Parathyroid adenoma (tissue), 2 donors: ENCODE results near the gene FLII.
A peak's percentile ranks its signal among the peaks of the same experiment; 100 is the strongest.

ENCODE experiments used
- H2AFZ ChIP-seq: fragments of 300-600 bp; sonication (generic); one replicate; pipeline ENCODE4 v1.7.0; 2017; ENCODE audit warnings: antibody characterized with exemption, mild to moderate bottlenecking
- H3K27ac ChIP-seq: fragments of 300-600 bp; sonication (generic); one replicate; pipeline ENCODE4 v1.7.0; 2017
- H3K27me3 ChIP-seq: fragments of 300-600 bp; sonication (generic); one replicate; pipeline ENCODE4 v1.7.0; 2017; ENCODE audit warnings: low read length; ENCODE audit not compliant: control insufficient read depth, insufficient read depth
- H3K36me3 ChIP-seq: fragments of 300-600 bp; sonication (generic); one replicate; pipeline ENCODE4 v1.7.0; 2017; ENCODE audit warnings: low read length; ENCODE audit not compliant: control insufficient read depth, insufficient read depth
- H3K4me1 ChIP-seq: fragments of 300-600 bp; sonication (generic); one replicate; pipeline ENCODE4 v1.7.0; 2017; ENCODE audit warnings: control low read depth
- H3K4me2 ChIP-seq: fragments of 300-600 bp; sonication (generic); one replicate; pipeline ENCODE4 v1.7.0; 2017; ENCODE audit warnings: low read length
- H3K4me3 ChIP-seq: fragments of 300-600 bp; sonication (generic); one replicate; pipeline ENCODE4 v1.7.0; 2017; ENCODE audit warnings: low read depth, low read length
- H3K79me2 ChIP-seq: fragments of 300-600 bp; sonication (generic); one replicate; pipeline ENCODE4 v1.7.0; 2017; ENCODE audit warnings: control low read depth
- H3K9ac ChIP-seq: fragments of 300-600 bp; sonication (generic); one replicate; pipeline ENCODE4 v1.7.0; 2017; ENCODE audit warnings: mild to moderate bottlenecking
- H3K9me3 ChIP-seq: fragments of 300-600 bp; sonication (generic); one replicate; pipeline ENCODE4 v1.7.0; 2017; ENCODE audit warnings: low read length; ENCODE audit not compliant: control insufficient read depth
- TF ChIP-seq, protein P1 (sequence below): fragments of 300-600 bp; sonication (generic); IDR thresholded peaks from one replicate; pipeline ENCODE4 v1.7.0; 2017; ENCODE audit warnings: antibody characterized with exemption, mild to moderate bottlenecking
- donor health status: primary hyperparathyroidism.

FLII gene

DNA sequence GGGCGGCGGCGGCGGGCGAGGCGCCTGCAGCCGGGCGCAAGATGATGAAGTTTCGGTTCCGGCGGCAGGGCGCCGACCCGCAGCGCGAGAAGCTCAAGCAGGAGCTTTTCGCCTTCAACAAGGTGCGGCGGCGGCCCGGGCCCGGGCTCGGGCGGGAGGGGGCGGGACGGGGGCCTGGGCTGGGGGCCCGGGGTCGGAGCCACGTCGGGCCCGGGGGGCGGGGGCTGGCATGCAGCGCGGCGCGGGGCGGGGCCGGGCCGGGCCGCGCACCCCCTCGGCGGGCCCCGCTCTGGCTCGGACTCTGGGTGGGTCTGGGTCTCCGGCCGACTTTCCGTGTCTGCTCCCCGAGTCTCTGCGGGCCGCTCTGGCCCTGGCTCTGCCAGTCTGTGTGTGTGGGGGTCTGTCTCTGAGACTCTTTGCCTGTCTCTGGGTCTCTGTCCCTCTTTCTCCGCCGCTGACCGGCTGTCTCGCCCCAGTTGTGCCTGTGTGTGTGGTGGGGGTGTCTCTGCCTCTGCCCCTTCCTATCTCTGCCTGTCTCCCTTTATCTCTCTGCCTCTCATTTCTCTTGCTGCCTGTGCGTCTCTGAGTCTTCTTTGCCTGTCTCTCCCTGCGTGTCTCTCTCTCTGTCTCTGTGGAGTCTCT, 32.8 kb downstream of the FLII start:
- H2AFZ ChIP-seq = peak overlapping the region; percentile 77
- H3K36me3 ChIP-seq = no peaks in the 10 kb centered on the region
- H3K27ac ChIP-seq = no peak overlapping the region
- H3K4me1 ChIP-seq = peaks cover 4% of the 10 kb centered on the region
- no peaks in the 10 kb centered on the region for H3K79me2 ChIP-seq
- TF ChIP-seq, protein P1, sequence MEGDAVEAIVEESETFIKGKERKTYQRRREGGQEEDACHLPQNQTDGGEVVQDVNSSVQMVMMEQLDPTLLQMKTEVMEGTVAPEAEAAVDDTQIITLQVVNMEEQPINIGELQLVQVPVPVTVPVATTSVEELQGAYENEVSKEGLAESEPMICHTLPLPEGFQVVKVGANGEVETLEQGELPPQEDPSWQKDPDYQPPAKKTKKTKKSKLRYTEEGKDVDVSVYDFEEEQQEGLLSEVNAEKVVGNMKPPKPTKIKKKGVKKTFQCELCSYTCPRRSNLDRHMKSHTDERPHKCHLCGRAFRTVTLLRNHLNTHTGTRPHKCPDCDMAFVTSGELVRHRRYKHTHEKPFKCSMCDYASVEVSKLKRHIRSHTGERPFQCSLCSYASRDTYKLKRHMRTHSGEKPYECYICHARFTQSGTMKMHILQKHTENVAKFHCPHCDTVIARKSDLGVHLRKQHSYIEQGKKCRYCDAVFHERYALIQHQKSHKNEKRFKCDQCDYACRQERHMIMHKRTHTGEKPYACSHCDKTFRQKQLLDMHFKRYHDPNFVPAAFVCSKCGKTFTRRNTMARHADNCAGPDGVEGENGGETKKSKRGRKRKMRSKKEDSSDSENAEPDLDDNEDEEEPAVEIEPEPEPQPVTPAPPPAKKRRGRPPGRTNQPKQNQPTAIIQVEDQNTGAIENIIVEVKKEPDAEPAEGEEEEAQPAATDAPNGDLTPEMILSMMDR = no peak
- no peak overlapping the region for H3K9ac ChIP-seq
- H3K4me3 ChIP-seq = peak overlapping the region; percentile 65
- H3K4me2 ChIP-seq = peak overlapping the region; percentile 91
- no peaks in the 10 kb centered on the region for H3K27me3 ChIP-seq
- no peaks in the 10 kb centered on the region for H3K9me3 ChIP-seq

DNA sequence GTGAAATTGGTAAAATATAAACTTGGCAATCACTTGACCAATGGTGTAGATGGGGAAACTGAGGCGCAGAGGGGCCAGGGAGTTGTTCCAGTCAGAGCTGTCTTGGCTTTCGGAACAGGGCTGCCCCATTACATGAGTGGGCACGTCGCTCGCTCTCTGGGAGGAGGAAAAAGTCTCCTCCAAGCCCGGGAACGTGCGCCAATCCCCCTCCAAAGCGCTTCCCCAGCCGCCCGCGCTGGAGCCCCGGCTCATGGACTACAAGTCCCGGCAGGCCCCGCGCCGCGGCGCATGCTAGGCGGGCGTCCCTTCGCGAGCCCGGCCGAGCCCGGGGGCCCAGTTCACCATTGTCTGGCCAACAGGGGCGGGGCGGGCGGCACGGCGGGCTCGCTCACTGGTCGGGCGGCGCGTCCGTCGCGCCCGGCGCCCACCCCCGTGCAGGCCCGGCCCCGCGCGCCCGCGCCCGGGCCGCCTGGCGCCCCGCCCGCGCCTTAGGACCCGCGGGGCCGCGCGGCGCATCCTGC, 33.4 kb downstream of the FLII start, which contains the start of gene LLGL1:
Gene LLGL1 (plus strand): TSS at position 515 of the 521 bp plus-strand sequence. CDS start 48 bp downstream, outside the sequence.
- H3K4me1 ChIP-seq = peaks cover 4% of the 10 kb centered on the region
- peak within 1 kb of the TSS; percentile 27 for H3K27ac ChIP-seq
- H3K27me3 ChIP-seq = no peaks in the 10 kb centered on the region
- H3K79me2 ChIP-seq = no peaks in the 10 kb centered on the region
- H3K4me3 ChIP-seq = peak within 1 kb of the TSS; percentile 65
- H3K4me2 ChIP-seq = peak within 1 kb of the TSS; percentile 91
- no peaks in the 10 kb centered on the region for H3K9me3 ChIP-seq
- peak within 1 kb of the TSS; percentile 99 for H2AFZ ChIP-seq
- no peak within 1 kb of the TSS for H3K9ac ChIP-seq
- H3K36me3 ChIP-seq = no peaks in the 10 kb centered on the region
- TF ChIP-seq, protein P1 = no peak

DNA sequence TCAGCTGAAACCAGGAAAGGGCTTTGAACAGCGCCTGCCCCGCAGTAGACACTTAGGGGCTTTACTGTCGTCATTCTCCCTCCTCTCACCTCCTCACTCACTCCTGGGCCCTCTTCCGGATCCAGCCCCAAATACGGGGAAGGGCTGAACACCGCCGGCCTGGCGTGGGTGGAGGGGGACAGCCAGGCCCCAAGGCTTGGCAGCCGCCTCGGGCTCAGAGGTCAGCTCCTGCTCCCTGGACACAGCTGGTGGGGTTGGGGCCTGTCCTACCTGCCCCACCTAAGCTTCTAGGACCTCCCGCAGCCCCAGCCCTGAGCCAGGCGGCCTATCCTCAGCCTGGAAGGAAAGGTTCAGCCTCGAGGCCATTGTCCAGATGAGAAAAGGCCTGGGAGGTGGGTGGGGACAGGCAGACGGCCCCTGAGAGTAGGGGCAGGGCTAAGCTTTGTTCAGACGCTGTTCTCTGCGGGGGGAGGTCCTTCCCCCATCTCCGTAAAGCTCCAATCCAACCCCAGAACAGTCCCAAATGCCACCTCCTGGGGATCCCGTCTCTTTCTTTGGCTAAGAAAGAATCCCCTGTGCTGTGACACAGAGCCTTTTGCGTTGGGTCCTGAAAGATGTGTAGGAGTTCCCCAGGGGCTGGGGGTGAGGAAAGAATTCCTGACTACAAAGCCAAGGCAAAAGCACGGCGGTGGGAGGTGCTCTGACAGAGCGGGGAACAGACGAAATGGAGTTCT, 34.0 kb downstream of the FLII start:
- H3K27me3 ChIP-seq = no peaks in the 10 kb centered on the region
- no peaks in the 10 kb centered on the region for H3K9me3 ChIP-seq
- H2AFZ ChIP-seq = peak overlapping the region; percentile 99
- peak overlapping the region; percentile 75 for H3K4me2 ChIP-seq
- TF ChIP-seq, protein P1 = no peak
- no peaks in the 10 kb centered on the region for H3K36me3 ChIP-seq
- H3K4me1 ChIP-seq = peaks cover 4% of the 10 kb centered on the region
- peak overlapping the region; percentile 39 for H3K4me3 ChIP-seq
- peak overlapping the region; percentile 27 for H3K27ac ChIP-seq
- H3K9ac ChIP-seq = no peak overlapping the region
- H3K79me2 ChIP-seq = no peaks in the 10 kb centered on the region

DNA sequence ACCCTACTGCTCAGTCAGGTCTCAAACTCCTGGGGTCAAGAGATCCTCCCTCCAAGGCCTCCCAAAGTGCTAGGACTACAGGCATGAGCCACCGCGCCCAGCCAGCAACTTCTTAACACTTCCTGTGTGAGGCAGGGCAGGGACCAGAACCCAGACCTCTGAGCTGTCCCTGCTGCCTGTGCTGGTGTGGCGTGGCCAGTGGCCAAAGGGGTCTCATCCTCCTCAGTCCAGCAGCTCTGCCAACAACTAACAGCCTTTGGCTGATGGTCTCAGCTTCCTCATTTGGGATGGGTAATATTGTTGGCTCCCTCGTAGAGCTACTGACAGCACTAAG, 34.5 kb downstream of the FLII start:
- TF ChIP-seq, protein P1 = no peak
- Histone ChIP-seq H3K4me3 (no peak overlapping the region), H3K4me1 (peaks cover 4% of the 10 kb centered on the region), H2AFZ (no peak overlapping the region), H3K79me2 (no peaks in the 10 kb centered on the region), H3K27me3 (no peaks in the 10 kb centered on the region), H3K36me3 (no peaks in the 10 kb centered on the region), H3K4me2 (no peak overlapping the region), H3K27ac (no peak overlapping the region), H3K9ac (no peak overlapping the region), H3K9me3 (no peaks in the 10 kb centered on the region)
